NK-92 treated with Interleukin-12 subunit alpha and Interleukin-12 subunit beta, amount 100 ng/mL, for 24 hours (cell line): ENCODE measurements around the gene MPO.

Experiments used
- DNase-seq: peaks from one replicate; lab custom pipeline; 2025; lab: John Stamatoyannopoulos, UW

Gene MPO

DNA sequence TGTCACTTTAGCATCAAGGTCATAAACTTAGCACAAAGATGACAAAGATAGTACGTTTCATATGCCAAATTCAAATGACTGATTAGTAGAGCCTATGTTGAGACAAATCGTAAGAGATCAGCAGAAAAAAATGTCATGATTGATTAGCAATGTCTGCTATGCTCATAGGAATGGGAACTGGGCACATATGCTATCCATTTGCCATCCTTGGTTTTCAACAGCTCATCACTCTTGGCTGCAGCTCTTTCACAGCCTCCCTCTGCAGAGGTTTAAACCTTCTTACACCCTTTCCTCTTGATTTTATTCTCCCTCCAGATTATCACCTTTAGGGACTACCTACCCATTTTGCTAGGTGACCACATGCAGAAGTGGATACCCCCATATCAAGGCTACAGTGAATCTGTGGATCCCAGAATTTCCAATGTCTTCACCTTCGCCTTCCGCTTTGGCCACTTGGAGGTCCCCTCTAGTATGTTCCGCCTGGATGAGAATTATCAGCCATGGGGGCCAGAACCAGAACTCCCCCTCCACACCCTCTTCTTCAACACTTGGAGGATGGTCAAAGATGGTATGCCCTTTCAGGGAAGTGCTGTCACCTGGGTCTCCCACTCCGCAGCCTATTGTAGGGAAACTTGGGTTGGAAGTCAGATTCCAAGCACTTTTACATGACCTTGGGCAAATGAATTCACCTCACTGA is 16.2 kb downstream of the MPO start:
- no peak for DNase-seq

DNA sequence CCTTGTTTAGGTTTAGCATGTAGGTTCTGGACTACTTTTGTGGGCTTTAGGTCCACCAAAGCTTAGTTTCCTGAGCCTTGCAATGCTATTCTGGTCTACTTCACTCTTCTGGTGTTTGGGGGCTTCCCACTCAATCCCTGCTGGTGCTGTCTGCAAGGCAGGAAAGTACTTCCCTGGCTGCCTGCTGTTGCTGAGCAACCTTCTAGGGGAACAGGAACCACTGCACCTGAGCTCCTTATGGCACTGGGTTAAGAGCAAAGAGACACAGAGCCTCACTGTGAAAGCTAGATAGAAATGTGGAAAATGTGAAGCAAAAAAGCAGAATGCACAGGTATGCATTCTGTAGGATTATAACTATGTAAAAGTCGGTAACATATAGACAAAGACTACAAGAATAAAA is 17.0 kb downstream of the MPO start:
- no peak for DNase-seq

DNA sequence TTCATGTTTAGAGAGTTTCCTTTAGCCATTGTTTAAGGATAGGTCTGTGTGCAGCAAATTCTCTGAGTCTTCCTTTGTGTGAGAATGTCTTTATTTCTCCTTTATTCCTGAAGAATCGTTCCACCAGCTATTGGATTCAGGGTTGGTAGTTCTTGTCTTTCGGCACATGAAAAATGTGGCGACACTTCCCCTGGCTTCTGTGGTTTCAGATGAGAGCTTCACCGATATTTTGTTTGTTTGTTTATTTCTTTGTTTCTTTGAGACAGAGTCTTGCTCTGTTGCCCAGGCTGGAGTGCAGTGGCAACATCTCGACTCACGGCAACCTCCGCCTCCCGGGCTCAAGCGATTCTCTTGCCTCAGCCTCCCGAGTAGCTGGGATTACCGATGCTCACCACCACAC is 18.6 kb downstream of the MPO start:
- no peak for DNase-seq

DNA sequence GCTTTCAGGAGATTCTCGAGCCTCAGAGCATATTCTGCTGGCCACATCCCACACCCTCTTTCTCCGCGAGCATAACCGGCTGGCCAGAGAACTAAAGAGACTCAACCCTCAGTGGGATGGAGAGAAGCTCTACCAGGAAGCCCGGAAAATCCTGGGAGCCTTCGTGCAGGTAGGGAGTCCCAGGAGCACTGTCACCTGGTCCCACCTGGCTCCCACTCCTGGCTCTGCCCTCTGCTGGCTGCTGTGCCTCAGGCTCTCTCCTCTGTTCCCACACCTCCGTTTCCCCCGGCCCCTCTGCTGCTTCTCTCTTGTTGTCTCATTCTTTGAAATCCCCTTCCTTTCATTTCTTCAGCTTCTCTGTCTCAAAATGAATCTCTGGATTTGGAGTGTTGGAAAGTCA is 25.9 kb downstream of the MPO start:
- DNase-seq: no peak

DNA sequence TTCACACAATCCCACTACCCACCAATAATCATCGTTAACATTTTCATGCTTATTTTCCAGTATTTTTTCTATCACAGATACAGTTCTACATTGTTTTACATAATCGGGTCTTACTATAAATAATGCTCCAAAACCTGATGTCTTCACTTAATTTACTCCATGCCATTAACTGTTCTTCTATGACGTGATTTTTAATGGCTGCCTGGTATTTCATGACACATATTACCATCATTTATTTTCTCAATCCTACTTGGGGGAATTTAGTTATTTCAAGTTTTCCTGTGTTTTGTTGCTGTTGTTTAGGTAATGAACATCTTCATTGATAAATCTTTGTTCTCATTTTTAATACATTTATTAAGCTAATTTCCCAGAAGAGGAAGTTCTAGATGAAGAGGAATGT is 27.7 kb downstream of the MPO start:
- DNase-seq: no peak

DNA sequence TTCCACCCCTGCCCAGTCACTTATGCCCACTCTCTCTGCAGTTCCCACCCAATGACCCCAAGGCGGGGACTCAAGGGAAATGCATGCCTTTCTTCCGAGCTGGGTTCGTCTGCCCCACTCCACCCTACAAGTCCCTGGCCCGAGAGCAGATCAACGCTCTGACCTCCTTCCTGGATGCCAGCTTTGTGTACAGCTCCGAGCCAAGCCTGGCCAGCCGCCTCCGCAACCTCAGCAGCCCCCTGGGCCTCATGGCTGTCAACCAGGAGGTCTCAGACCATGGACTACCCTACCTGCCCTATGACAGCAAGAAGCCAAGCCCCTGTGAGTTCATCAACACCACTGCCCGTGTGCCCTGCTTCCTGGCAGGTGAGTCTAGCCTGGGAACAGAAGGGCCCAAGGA is 28.6 kb downstream of the MPO start:
- DNase-seq: no peak

DNA sequence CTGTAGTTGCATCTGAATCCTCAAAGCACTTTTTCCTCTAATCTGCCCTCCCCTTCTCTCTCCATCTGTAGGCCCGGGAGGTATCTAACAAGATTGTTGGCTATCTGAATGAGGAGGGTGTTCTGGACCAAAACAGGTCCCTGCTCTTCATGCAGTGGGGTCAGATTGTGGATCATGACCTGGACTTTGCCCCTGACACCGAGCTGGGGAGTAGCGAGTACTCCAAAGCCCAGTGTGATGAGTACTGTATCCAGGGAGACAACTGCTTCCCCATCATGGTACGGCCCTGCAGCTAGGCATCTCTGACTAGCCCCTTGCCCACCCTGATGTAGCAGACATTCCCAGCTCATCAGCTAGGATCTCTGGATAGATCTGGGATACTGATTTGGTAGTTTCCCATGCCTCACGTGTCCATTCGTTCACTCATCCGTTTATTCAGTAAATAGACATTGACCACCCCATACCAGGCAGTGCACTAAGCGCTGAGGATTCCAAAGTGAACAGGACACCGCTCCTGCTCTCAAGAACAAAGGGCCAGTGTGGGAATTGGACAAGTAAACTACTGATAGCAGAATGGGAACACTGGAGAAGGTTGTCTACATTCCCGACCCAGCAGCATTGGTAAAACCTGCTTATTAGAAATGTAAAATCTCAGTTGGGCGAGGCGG is 30.3 kb downstream of the MPO start:
- no peak for DNase-seq

DNA sequence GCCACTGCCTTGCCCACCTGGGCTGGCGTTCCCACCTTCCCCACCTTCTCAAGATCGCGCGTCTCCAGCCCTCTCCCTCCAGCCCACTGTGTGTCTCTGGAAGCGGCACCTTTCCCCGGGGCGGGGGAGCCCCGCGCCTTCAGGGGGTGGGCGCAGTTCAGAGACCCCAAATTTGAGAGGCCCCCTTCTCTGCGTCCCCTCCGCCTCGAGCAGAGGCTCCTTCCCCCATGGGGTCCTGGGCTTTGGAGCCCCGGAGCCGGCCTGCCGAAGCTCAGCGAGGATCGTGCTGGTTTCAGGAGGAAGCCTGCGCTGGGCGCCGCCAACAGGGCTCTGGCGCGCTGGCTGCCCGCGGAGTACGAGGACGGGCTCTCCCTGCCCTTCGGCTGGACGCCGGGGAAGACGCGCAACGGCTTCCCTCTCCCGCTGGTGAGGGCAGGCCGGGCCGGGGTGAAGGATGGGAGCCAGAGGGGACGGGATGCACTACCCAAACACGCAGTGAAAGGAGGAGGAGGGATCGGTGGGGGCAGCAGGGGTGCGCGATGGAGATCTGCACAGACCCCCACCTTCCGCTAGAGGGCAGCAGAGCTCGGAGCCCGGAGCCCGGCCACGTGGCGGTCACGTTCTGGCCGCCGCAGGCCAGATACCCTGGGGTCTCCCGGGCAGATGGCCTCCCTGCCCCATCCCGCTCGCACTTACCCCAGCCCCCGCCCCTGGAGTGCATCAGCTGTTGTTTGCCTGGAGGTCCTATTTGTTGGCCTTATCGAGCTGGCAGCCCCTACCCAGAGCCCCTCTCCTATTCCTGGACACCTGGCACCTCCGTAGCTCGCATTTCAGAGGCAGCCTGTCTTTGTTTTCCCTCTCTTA is 31.2 kb downstream of the MPO start:
- DNase-seq: peak; percentile 32

DNA sequence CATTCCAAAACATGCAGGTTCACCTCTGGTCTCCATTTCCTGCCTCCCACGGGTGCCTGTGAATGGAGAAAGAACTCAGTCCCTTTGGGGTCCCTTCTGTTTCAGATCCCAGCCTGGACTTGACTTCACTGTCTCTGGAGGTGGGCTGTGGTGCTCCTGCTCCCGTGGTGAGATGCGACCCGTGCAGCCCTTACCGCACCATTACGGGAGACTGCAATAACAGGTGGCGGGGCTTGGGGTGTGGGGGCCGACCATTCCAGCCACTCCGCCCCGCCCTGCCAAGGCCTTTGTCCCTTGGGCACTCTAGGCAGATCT is 31.8 kb downstream of the MPO start:
- no peak for DNase-seq

DNA sequence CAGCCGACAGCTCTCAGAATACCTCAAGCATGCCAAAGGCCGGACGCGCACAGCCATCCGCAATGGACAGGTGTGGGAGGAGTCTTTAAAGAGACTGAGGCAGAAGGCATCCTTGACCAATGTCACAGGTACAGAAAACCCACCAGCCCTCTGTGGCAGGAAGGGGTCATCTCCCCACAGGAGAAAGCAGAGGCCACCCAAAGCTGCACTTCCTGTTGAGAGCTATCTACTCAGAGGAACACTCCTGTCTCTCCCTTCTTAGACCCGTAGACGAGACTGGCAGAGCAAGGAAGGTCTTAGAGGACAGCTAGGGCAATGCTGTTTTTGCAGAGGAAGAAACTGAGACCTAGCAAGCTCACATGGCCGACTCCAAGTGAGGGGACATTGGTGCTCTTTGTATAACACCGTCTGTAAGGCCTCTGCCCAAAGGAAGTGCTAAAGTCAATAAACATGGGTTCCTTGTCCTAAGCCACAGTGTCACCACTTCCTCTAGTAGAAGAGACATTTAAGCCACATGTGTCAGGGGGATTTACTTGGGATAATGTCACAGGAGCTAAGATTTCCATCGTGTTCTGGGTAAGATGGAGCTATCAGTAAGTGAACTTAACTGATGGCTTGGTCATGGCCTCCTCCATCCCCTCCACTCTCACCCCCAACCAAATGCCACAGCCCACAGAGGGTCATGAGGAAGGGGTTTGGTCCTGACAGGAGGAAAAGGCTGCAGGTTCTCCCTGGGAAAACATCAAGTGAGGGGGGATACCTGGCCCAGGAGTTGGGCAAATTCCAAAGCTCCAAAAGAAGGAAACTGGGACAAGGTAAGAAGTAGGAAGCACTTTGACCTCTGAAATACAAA is 33.0 kb downstream of the MPO start:
- DNase-seq: no peak

DNA sequence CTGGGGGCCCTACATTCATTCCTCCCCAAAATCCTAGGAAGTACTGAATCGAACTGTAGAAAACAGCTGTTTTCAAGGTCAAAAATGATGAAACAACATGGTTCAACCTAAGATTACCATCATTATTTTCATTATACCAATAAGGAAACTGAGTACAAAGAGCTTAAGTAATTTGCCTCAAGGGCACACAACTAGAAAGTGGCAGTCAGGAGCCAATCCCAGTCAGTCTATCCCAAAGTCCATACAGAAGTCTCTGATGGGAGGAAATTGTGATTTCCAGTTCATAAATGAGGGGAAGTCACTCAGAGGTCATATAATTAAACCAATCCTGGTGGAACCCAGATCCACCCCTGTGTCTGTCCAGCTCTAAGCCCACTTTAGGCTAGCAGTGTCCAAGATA is 34.0 kb downstream of the MPO start:
- DNase-seq: no peak

DNA sequence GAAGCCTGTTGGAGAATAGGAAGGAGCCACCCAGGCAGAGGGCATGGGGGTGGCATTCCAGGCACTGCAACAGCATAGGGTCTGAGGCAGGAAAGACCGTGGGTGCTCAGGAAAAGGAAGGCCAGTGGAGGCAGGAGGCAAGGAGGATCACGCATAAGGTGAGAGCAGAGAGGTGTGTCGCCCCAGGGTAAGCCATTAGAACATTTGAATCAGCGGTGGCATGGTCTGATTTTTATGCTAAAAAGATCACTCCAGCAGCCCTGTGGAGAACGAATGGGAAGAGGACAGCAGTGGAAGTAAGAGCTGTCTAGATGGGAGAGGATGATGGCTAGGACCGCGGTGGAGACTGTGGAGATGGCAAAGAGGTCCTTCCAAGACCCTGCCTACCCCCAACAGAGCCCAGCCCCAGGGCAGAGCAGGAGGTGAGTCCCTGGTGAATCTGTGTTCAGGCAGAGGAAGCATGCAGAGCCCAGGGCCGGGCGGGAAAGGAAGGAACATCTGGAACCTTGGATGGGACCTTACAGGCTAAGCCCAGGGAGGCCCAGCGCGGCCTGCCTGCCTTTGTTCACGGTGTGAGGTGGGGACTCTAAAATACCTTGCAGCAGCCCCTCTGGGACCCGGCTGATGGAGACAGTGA is 34.5 kb downstream of the MPO start:
- DNase-seq: no peak

DNA sequence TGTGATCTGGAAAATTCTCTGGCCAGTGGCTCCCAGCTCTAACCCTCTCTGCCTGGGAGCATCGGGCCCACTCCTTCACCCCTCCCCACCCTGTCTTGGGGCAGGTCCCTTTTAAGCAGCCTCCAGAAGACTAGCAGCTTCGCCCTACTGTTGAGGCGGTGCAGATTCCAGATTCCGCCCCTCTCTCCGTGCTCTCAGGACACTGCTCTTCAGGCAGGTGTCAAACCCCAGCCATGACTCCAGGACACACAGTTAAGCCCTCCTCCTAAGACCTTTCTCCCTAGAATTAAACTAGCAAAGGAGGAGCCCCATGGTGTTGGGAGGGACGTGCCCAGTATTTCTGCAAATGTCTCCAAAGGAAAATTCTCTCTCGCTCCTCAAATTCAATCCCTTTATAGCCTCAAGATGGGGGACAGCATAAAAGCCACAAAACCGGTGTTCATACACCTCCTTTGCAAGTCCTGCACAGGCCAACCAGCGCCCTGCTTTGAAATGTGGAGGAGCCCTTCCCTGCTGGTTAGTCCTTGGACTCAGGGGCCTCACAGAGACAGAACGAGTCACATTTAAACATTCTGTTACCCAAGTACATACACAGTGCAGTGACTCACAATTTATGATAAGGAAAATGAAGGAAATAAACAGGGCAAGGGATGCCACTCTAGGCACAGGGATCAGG is 35.2 kb downstream of the MPO start:
- no peak for DNase-seq

DNA sequence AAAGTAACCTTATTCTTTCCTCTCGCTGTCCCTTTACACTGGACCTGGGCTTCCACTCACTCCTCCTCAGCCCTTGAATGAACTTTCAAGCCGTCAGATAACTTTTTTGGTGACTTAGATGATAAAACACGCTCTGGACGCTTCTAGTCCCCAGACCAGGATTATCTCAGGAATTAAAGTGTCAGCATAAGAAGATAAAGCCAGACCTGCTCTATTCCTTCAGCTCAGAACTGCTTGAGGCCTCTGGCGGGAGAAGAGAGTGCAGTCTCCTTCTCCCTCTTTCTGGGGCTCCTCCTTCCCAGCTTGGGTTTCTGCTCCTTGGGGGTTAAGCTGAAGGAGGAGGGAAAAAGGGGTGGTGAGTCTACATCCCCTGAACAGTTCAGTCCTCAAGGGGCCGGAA is 35.8 kb downstream of the MPO start:
- no peak for DNase-seq

DNA sequence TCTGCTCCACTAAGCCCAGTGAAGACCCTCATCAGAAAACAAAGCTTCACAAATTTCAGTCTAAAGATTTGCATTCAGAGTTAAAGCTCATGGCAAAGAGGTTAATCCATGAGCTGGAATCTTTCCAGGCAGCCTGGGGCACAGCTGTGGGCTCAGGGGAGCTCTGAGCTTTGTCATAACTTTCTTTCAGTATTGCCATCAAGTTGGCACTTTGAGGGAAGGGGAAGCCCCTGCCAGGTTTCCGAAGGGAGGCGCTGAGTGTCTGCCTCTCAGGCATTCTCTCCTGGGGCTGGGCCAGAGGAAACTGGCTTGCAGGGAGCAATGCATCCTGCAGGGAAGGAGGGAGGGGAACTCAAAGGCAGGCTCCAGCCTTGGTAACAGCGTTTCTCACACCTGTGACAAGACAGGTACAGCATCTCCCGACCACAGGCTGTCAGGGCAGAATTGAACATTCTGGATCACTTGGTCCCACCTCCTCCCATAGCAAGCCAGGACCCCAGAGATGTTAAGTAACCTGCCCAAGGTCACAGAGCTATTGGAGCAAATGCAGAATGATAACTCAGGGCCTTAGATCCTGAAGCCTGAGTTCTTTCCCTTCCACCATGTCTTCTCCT is 38.5 kb downstream of the MPO start:
- DNase-seq: no peak

DNA sequence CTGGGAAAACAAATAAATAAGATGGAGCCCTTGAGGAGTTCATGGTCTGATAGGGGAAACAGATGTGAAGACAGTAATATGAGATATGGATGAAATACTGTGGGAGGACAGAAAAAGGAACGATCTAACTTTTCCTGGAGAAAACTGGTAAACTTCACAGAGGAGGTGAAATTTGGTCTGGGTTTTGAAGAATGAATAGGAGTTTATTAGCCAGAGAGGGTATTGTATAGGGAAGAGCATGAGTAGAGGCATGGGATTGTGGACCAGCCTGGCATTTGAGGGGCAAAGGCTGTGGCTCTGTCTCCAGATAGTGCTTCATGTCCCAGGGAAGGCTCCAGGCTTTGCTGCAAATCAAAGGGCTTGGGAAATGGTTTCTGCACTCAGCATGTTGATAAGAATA is 40.7 kb downstream of the MPO start:
- DNase-seq: no peak

DNA sequence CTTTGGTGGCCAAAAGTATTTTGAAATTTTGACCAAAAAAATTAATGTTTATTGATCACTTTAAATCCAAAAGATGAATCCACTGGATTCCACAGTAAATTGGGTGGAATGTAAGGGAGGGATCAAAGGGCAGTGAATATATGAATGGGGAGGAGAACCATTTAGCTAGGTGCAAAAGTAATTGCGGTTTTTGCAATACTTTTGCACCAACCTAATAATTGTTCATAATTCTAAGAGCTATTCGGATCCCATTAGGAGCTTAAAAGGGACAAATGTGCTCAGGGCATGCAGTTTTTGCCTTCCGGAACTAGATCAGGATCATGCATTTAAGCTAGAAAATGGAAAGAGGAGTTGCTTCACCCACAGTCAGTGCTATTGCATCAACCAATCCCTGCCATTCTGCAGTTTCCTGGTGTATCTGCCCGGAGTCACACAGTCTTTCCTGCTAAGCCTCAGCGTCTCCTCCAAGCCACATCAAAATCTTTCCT is 42.5 kb downstream of the MPO start, which contains the start of gene LPO:
Gene LPO, plus strand, starts transcription at position 438 of the 488 bp plus-strand sequence. CDS start 4,396 bp downstream, outside the sequence.
- no peak for DNase-seq

DNA sequence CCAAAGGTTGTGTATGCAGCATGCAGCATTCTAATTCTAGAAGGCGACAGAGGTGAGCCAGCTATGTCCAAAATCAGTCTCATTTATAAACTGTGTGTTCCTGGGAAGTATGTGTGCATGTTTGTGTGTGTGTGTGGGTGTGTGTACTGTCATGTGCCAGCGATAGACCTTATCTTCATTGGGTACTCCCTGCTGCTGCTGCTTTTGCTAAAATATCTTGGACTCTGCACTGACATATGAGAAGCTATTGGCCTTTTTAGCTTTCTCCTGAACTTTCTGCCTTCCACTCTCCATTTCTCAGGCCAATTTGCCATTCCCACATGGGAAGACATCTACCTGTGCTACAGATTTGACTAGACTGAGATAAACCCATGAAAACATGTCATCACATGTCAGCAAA is 44.3 kb downstream of the MPO start:
- DNase-seq: no peak

DNA sequence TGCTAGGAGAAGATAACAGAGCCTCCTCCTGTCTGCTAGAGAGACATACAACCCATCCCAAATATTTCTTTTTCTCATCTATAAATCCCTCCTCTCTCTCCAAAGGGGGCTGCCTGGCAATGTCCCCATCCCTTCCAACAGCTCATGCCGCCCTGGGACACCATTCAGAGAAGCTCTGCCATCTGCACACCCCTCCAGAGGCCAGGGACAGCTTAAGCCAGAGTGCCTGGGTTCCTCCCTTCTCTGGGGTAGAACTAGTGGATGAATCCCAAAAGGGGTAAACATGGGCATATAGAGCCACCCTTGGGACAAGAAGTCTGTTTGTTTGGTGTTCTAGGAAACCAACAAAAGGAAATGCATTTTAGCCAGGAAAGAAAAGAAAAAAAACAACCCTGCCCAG is 44.9 kb downstream of the MPO start:
- no peak for DNase-seq

DNA sequence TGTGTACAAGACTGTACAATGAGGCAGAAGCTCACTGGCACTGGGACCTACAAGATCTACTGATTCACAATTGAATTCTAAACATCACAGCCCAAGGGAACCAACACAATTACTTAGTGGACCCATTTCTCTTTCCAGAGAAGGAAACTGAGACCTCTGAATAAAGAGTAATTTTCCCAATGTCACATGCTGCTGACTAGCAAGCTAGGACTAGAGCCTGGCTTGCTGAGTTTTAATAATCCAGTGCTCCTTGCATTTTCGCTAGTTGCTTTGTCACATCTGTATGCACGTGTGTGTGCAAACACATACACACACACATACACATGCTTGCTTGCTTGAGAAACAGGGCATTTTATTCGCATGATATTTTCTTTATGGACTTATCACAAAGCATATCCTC is 46.2 kb downstream of the MPO start:
- no peak for DNase-seq

DNA sequence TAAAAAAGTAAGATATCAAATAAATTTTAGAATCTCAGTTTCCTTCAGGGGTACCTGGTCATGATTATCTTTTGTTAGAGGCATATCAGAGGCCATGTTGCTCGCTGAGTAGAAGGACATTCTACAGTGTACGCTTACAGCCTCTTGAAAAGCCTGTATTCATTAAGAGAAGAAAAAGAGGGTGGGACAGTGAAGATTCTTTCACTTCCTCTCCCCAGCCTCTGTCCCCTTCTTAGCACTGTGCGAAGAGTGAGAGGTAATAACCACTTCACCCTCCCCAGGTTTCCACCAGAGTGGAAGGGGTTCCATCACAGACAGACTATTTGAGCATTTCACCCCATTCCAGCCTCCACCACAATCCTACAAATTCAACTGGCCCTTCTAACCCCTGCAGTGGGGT is 47.2 kb downstream of the MPO start:
- DNase-seq: no peak
